ENCODE data around the gene HHIPL1. TPM values are rescaled to one million over a fixed set of nuclear protein-coding genes. Genes with fewer than 3 reads are reported as not detected.

The HHIPL1 gene
- total RNA-seq, 6 donors from 2014 or later, result 0.61 to 2.2 (median 1.3) TPM

GRCh38 chr14:99605299-99605961 lies 39.5 kb upstream of the HHIPL1 start:
- WGBS, 2 donors, result 5 to 31% methylated on average over 5 to 33 of the region's 38 CpGs
- Histone ChIP-seq H3K9me3 (no peaks in the 10 kb centered on the region), H3K27ac (peak overlapping the region; percentile 84 to 92 (median 92)), H3K4me1 (peaks cover 33 to 52% (median 36%) of the 10 kb centered on the region in 4 donors), H3K27me3 (peaks cover 0 to 13% (median 0%) of the 10 kb centered on the region in 4 donors), H3K4me3 (peak overlapping the region; percentile 62 to 92 (median 88)), H3K36me3 (no peaks in the 10 kb centered on the region)
- ATAC-seq (ENCODE audit: low FRiP score in 2 of 2), result peak in 1 of 2 donors; percentile 32
- DNase-seq, result peak; percentile 64 to 95
- TF ChIP-seq POLR2A (IDR thresholded peaks at IDR 0.05), result peak in 1 of 4 donors; percentile 6
- TF ChIP-seq EP300 (IDR thresholded peaks at IDR 0.05), result no peak

GRCh38 chr14:99606359-99606758 lies 38.6 kb upstream of the HHIPL1 start:
- TF ChIP-seq CTCF (IDR thresholded peaks at IDR 0.05) (no peak), EP300 (IDR thresholded peaks at IDR 0.05) (no peak), POLR2AphosphoS5 (IDR thresholded peaks at IDR 0.05) (no peak), POLR2A (IDR thresholded peaks at IDR 0.05) (no peak)
- H3K4me1 ChIP-seq, result peaks cover 24 to 43% (median 28%) of the 10 kb centered on the region in 4 donors
- WGBS, 2 donors, result 83 to 92% methylated on average over 6 to 7 of the region's 7 CpGs
- H3K27ac ChIP-seq, result no peak overlapping the region
- no peak overlapping the region for H3K4me3 ChIP-seq
- no peaks in the 10 kb centered on the region for H3K36me3 ChIP-seq
- ATAC-seq (ENCODE audit: low FRiP score in 2 of 2) (no peak), DNase-seq (no peak)
- peaks cover 0 to 13% (median 0%) of the 10 kb centered on the region in 4 donors for H3K27me3 ChIP-seq
- no peaks in the 10 kb centered on the region for H3K9me3 ChIP-seq

- Histone ChIP-seq H3K9me3 (no peaks in the 10 kb centered on the region), H3K4me3 (no peak overlapping the region), H3K36me3 (no peaks in the 10 kb centered on the region), H3K4me1 (peaks cover 5 to 21% (median 10%) of the 10 kb centered on the region in 4 donors), H3K27me3 (peaks cover 0 to 8% (median 0%) of the 10 kb centered on the region in 4 donors), H3K27ac (no peak overlapping the region)
- TF ChIP-seq POLR2A (IDR thresholded peaks at IDR 0.05) (no peak), CTCF (IDR thresholded peaks at IDR 0.05) (no peak), EP300 (IDR thresholded peaks at IDR 0.05) (no peak), POLR2AphosphoS5 (IDR thresholded peaks at IDR 0.05) (no peak)
- ATAC-seq (ENCODE audit: low FRiP score in 2 of 2) (no peak), DNase-seq (no peak)
- WGBS, 2 donors, result 93 to 100% methylated on average over 2 of the region's 2 CpGs
These were observed 36.3 kb upstream of the HHIPL1 start for GRCh38 chr14:99608591-99608990.

- peaks cover 4 to 19% (median 9%) of the 10 kb centered on the region in 4 donors for H3K4me1 ChIP-seq
- H3K4me3 ChIP-seq, result no peak overlapping the region
- no peak for DNase-seq
- H3K27ac ChIP-seq, result no peak overlapping the region
- H3K9me3 ChIP-seq, result no peaks in the 10 kb centered on the region
- TF ChIP-seq POLR2AphosphoS5 (IDR thresholded peaks at IDR 0.05), result no peak
- TF ChIP-seq CTCF (IDR thresholded peaks at IDR 0.05), result peak in 3 of 6 experiments; percentile 14 to 38 (median 33)
- H3K36me3 ChIP-seq, result no peaks in the 10 kb centered on the region
- no peak for ATAC-seq (ENCODE audit: low FRiP score in 2 of 2)
- WGBS, 2 donors, result 41 to 71% methylated on average over 8 to 10 of the region's 10 CpGs
- peaks cover 0 to 8% (median 0%) of the 10 kb centered on the region in 4 donors for H3K27me3 ChIP-seq
These were observed 35.4 kb upstream of the HHIPL1 start for GRCh38 chr14:99609245-99610170.

- Histone ChIP-seq H3K27me3 (no peaks in the 10 kb centered on the region), H3K27ac (no peak overlapping the region), H3K36me3 (no peaks in the 10 kb centered on the region)
These were observed 33.3 kb upstream of the HHIPL1 start for GRCh38 chr14:99611646-99612045.

More at GRCh38 chr14:99611646-99612045, 33.3 kb upstream of the HHIPL1 start:
- DNase-seq (no peak), ATAC-seq (ENCODE audit: low FRiP score in 2 of 2) (no peak)
- Histone ChIP-seq H3K4me3 (no peak overlapping the region), H3K9me3 (no peaks in the 10 kb centered on the region), H3K4me1 (peaks cover 0 to 6% (median 0%) of the 10 kb centered on the region in 4 donors)
- WGBS, 2 donors, result 97 to 100% methylated on average over 4 of the region's 4 CpGs
- TF ChIP-seq CTCF (IDR thresholded peaks at IDR 0.05), result no peak
